ENCODE results near the gene PPIL6. TPM values are rescaled to one million over a fixed set of nuclear protein-coding genes. Genes with fewer than 3 reads are reported as not detected.
"Not testable (repeated sequence)": the region's sequence is repeated elsewhere in the genome, so short reads cannot be mapped to it uniquely, and the experiment has no call there.

PPIL6 gene
- total and polyA plus RNA-seq, 2 experiments from 2014 or later = 2.6 to 2.9 TPM

- peaks cover 6% of the 10 kb centered on the region for H3K4me1 ChIP-seq (ENCODE audit: insufficient read depth)
- 88% methylated on average over 1 of the region's 1 CpG for WGBS (ENCODE audit: low lambda C conversion rate, missing lambda C conversion rate)
- H4K20me1 ChIP-seq (ENCODE audit: insufficient read depth, poor library complexity, severe bottlenecking) = peaks cover 38% of the 10 kb centered on the region
- H3K4me2 ChIP-seq = no peak overlapping the region
- H3K79me2 ChIP-seq = peaks cover 80% of the 10 kb centered on the region
- no peak overlapping the region for H3K27ac ChIP-seq
- DNase-seq (ENCODE audit: low spot score) = no peak
- H3K9me3 ChIP-seq (ENCODE audit: low read depth) = no peaks in the 10 kb centered on the region
- TF ChIP-seq EZH2 (IDR thresholded peaks at IDR 0.05; ENCODE audit: borderline replicate concordance) = no peak
- no peak for TF ChIP-seq EZH2phosphoT487 (IDR thresholded peaks at IDR 0.05; ENCODE audit: low read depth, severe bottlenecking, unreplicated experiment)
- TF ChIP-seq, protein P1, sequence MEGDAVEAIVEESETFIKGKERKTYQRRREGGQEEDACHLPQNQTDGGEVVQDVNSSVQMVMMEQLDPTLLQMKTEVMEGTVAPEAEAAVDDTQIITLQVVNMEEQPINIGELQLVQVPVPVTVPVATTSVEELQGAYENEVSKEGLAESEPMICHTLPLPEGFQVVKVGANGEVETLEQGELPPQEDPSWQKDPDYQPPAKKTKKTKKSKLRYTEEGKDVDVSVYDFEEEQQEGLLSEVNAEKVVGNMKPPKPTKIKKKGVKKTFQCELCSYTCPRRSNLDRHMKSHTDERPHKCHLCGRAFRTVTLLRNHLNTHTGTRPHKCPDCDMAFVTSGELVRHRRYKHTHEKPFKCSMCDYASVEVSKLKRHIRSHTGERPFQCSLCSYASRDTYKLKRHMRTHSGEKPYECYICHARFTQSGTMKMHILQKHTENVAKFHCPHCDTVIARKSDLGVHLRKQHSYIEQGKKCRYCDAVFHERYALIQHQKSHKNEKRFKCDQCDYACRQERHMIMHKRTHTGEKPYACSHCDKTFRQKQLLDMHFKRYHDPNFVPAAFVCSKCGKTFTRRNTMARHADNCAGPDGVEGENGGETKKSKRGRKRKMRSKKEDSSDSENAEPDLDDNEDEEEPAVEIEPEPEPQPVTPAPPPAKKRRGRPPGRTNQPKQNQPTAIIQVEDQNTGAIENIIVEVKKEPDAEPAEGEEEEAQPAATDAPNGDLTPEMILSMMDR (IDR thresholded peaks at IDR 0.05; ENCODE audit: poor library complexity) = no peak
- H3K9me2 ChIP-seq (replicated peaks; ENCODE audit: insufficient read depth) = no peaks in the 10 kb centered on the region
- peaks cover 3% of the 10 kb centered on the region for H3K36me3 ChIP-seq (replicated peaks; ENCODE audit: insufficient read depth, low read depth)
- H2AFZ ChIP-seq = no peak overlapping the region
- no peak overlapping the region for H3K4me3 ChIP-seq
- H3K27me3 ChIP-seq = no peaks in the 10 kb centered on the region
Measured at GRCh38 chr6:109370336-109370735, 70.1 kb downstream of the PPIL6 start.

- H2AFZ ChIP-seq = no peak overlapping the region
- no peak for DNase-seq (ENCODE audit: low spot score)
- H3K9me2 ChIP-seq (replicated peaks; ENCODE audit: insufficient read depth) = no peaks in the 10 kb centered on the region
- H3K36me3 ChIP-seq (replicated peaks; ENCODE audit: insufficient read depth, low read depth) = peaks cover 3% of the 10 kb centered on the region
- TF ChIP-seq, protein P1 (IDR thresholded peaks at IDR 0.05; ENCODE audit: poor library complexity) = no peak
- TF ChIP-seq EZH2phosphoT487 (IDR thresholded peaks at IDR 0.05; ENCODE audit: low read depth, severe bottlenecking, unreplicated experiment) (no peak), EZH2 (IDR thresholded peaks at IDR 0.05; ENCODE audit: borderline replicate concordance) (no peak)
- peaks cover 32% of the 10 kb centered on the region for H4K20me1 ChIP-seq (ENCODE audit: insufficient read depth, poor library complexity, severe bottlenecking)
- H3K4me3 ChIP-seq = no peak overlapping the region
- no peak overlapping the region for H3K4me2 ChIP-seq
- peaks cover 80% of the 10 kb centered on the region for H3K79me2 ChIP-seq
- H3K9me3 ChIP-seq (ENCODE audit: low read depth) = no peaks in the 10 kb centered on the region
- no peak overlapping the region for H3K27ac ChIP-seq
- H3K4me1 ChIP-seq (ENCODE audit: insufficient read depth) = peaks cover 6% of the 10 kb centered on the region
- no peaks in the 10 kb centered on the region for H3K27me3 ChIP-seq
- WGBS (ENCODE audit: low lambda C conversion rate, missing lambda C conversion rate) = 85% methylated on average over 4 of the region's 4 CpGs
Measured at GRCh38 chr6:109369728-109370127, 70.7 kb downstream of the PPIL6 start.

GRCh38 chr6:109364382-109365078 lies 75.9 kb downstream of the PPIL6 start:
- not testable (repeated sequence) for H3K36me3 ChIP-seq (replicated peaks; ENCODE audit: insufficient read depth, low read depth); H4K20me1 ChIP-seq (ENCODE audit: insufficient read depth, poor library complexity, severe bottlenecking); H3K9me2 ChIP-seq (replicated peaks; ENCODE audit: insufficient read depth); H3K9me3 ChIP-seq (ENCODE audit: low read depth); H3K27ac ChIP-seq; H3K4me2 ChIP-seq; H3K4me1 ChIP-seq (ENCODE audit: insufficient read depth); DNase-seq (ENCODE audit: low spot score); H3K4me3 ChIP-seq; H2AFZ ChIP-seq; H3K27me3 ChIP-seq
- H3K79me2 ChIP-seq = peaks cover 47% of the 10 kb centered on the region
- WGBS (ENCODE audit: low lambda C conversion rate, missing lambda C conversion rate) = 99% methylated on average over 5 of the region's 5 CpGs

DNA sequence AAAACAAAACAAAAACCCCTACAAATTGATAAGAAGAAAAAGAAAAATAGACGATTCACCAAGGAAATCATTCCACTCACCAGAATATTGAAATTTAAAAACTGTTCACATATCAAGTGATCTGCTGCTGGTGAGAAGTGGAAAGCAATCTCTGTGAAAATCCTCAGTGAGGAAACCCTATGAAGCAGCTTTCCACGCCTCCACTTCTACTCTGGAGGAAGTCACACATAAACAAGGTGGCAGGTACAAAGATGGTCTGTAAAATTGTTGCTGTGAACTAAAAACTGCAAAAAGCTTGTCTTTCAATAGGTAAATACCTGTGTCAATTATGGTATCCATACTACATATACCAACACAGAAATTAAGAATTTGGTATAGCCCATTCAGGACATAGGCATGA lies 76.7 kb downstream of the PPIL6 start:
- peaks cover 4% of the 10 kb centered on the region for H4K20me1 ChIP-seq (ENCODE audit: insufficient read depth, poor library complexity, severe bottlenecking)
- no peak overlapping the region for H3K27ac ChIP-seq
- no peaks in the 10 kb centered on the region for H3K27me3 ChIP-seq
- no peak overlapping the region for H2AFZ ChIP-seq
- no peak overlapping the region for H3K4me2 ChIP-seq
- TF ChIP-seq, protein P1 (IDR thresholded peaks at IDR 0.05; ENCODE audit: poor library complexity) = no peak
- TF ChIP-seq EZH2 (IDR thresholded peaks at IDR 0.05; ENCODE audit: borderline replicate concordance) = no peak
- TF ChIP-seq EZH2phosphoT487 (IDR thresholded peaks at IDR 0.05; ENCODE audit: low read depth, severe bottlenecking, unreplicated experiment) = no peak
- no peaks in the 10 kb centered on the region for H3K9me3 ChIP-seq (ENCODE audit: low read depth)
- DNase-seq (ENCODE audit: low spot score) = no peak
- H3K9me2 ChIP-seq (replicated peaks; ENCODE audit: insufficient read depth) = no peaks in the 10 kb centered on the region
- no peaks in the 10 kb centered on the region for H3K36me3 ChIP-seq (replicated peaks; ENCODE audit: insufficient read depth, low read depth)
- H3K4me3 ChIP-seq = no peak overlapping the region
- WGBS (ENCODE audit: low lambda C conversion rate, missing lambda C conversion rate) = 96% methylated on average over 2 of the region's 2 CpGs
- H3K4me1 ChIP-seq (ENCODE audit: insufficient read depth) = no peaks in the 10 kb centered on the region
- H3K79me2 ChIP-seq = peaks cover 47% of the 10 kb centered on the region

Data from hepatocyte (in vitro differentiated cells).